Gastrocnemius medialis (tissue), 4 donors: ENCODE data around the gene GPBP1.
"Not testable (repeated sequence)": the region's sequence is repeated elsewhere in the genome, so short reads cannot be mapped to it uniquely, and the experiment has no call there.

ENCODE experiments used
- CTCF ChIP-seq, 5 experiments: fragments of 450-650 bp in 3 of 5; fragments of 200-600 bp in 2 of 5; sonication (generic) in 2 of 5; IDR thresholded peaks in 4 of 5; conservative IDR thresholded peaks in 1 of 5; 1 replicate in 4 of 5; 2 replicates in 1 of 5; pipeline ENCODE4 v1.5.1; 2016 to 2019; ENCODE audit warnings: antibody characterized with exemption in 5 of 5, mild to moderate bottlenecking in 3 of 5, moderate library complexity in 3 of 5
- POLR2A ChIP-seq, 2 donors: fragments of 450-650 bp; IDR thresholded peaks; one replicate each; pipeline ENCODE4 v1.6.1; 2017; ENCODE audit warnings: antibody characterized with exemption in 2 of 2, mild to moderate bottlenecking in 2 of 2, moderate library complexity in 2 of 2

- TF ChIP-seq CTCF (IDR thresholded peaks at IDR 0.05 in 4 of 5, conservative IDR thresholded peaks at IDR 0.05 in 1 of 5); POLR2A (IDR thresholded peaks at IDR 0.05): not testable (repeated sequence)
Measured at GRCh38 chr5:57165171-57165570, 8.7 kb upstream of the GPBP1 start.
